Measurements from ENCODE around the gene FUT1.

- TF ChIP-seq, protein P1, sequence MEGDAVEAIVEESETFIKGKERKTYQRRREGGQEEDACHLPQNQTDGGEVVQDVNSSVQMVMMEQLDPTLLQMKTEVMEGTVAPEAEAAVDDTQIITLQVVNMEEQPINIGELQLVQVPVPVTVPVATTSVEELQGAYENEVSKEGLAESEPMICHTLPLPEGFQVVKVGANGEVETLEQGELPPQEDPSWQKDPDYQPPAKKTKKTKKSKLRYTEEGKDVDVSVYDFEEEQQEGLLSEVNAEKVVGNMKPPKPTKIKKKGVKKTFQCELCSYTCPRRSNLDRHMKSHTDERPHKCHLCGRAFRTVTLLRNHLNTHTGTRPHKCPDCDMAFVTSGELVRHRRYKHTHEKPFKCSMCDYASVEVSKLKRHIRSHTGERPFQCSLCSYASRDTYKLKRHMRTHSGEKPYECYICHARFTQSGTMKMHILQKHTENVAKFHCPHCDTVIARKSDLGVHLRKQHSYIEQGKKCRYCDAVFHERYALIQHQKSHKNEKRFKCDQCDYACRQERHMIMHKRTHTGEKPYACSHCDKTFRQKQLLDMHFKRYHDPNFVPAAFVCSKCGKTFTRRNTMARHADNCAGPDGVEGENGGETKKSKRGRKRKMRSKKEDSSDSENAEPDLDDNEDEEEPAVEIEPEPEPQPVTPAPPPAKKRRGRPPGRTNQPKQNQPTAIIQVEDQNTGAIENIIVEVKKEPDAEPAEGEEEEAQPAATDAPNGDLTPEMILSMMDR (IDR thresholded peaks at IDR 0.05), result no peak
- no peak for TF ChIP-seq POLR2A (IDR thresholded peaks at IDR 0.05)
These were observed 5.3 kb upstream of the FUT1 start for GRCh38 chr19:48757741-48758144.
